ENCODE results near the gene MARCHF3.

DNA sequence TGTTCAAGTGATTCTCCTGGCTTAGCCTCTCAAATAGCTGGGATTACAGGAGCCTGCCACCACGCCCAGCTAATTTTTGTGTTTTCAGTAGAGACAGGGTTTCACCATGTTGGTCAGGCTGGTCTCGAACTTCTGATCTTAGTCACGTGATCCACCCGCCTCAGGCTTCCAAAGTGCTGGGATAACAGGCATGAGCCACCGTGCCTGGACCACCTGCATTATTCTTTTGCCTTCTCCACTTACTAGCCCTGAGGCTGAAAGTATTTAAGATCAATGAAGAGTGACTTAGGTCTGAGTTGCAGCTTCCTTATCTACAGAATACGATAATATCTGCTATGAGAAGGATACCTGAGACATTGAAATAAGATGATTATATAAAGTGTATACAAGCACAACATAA, 129.6 kb downstream of the MARCHF3 start:
- TF ChIP-seq, protein P1, sequence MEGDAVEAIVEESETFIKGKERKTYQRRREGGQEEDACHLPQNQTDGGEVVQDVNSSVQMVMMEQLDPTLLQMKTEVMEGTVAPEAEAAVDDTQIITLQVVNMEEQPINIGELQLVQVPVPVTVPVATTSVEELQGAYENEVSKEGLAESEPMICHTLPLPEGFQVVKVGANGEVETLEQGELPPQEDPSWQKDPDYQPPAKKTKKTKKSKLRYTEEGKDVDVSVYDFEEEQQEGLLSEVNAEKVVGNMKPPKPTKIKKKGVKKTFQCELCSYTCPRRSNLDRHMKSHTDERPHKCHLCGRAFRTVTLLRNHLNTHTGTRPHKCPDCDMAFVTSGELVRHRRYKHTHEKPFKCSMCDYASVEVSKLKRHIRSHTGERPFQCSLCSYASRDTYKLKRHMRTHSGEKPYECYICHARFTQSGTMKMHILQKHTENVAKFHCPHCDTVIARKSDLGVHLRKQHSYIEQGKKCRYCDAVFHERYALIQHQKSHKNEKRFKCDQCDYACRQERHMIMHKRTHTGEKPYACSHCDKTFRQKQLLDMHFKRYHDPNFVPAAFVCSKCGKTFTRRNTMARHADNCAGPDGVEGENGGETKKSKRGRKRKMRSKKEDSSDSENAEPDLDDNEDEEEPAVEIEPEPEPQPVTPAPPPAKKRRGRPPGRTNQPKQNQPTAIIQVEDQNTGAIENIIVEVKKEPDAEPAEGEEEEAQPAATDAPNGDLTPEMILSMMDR (IDR thresholded peaks at IDR 0.05 in 8 of 11, conservative IDR thresholded peaks at IDR 0.05 in 3 of 11) = no peak
- TF ChIP-seq POLR2A (IDR thresholded peaks at IDR 0.05) = no peak
- TF ChIP-seq POLR2AphosphoS5 (IDR thresholded peaks at IDR 0.05) = no peak

All from spleen (tissue), 7 donors.